Fibroblast of skin of right quadriceps (primary cell): ENCODE data around the gene MAZ.
"Not testable (repeated sequence)": the region's sequence is repeated elsewhere in the genome, so short reads cannot be mapped to it uniquely, and the experiment has no call there.

Experiments used
- DNase-seq: peaks from one replicate; pipeline ENCODE4 v3.0.0-alpha.2; 2013

Gene MAZ

DNA sequence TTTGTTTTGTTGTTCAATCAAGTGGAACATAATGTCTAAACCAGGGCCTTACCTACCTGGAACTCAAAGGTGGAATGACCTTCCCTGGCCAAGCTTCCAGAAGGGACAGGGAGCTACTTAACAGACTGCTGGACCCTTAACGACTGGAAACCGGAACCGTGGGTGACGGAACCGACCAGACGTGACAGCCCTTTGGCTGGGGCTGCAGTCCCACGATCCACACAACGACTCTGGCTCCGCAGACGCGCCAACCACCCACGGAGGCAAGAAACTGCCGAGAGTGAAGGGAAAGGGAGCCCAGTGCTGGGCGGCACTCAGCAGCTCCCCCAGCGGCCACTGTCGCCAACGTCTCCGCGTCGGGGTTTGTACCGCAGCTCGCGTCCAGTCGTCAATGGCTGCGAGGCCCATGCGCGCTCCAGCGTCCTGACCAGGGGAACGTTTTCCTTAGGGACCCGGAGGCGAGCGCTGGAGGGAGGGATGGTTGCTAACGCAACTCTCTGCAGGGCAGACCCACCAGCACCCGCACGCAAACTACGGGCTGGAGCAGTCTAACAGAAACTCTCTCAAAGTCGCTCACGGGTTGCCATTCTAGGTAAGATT, 21.3 kb upstream of the MAZ start:
- peak; percentile 58 for DNase-seq

DNA sequence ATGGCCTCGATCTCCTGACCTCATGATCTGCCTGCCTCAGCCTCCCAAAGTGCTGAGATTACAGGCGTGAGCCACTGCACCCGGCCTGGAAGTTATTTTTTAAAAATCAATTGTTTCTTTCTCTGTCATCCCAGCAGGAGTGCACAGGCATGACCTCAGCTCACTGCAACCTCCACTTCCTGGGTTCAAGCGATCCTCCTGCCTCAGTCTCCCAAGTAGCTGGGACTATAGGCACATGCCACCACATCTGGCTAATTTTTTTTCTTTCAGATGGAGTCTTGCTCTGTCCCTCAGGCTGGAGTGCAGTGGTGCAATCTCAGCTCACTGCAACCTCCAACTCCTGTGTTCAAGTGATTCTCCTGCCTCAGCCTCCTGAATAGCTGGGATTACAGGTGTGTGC, 19.2 kb upstream of the MAZ start:
- not testable (repeated sequence) for DNase-seq

DNA sequence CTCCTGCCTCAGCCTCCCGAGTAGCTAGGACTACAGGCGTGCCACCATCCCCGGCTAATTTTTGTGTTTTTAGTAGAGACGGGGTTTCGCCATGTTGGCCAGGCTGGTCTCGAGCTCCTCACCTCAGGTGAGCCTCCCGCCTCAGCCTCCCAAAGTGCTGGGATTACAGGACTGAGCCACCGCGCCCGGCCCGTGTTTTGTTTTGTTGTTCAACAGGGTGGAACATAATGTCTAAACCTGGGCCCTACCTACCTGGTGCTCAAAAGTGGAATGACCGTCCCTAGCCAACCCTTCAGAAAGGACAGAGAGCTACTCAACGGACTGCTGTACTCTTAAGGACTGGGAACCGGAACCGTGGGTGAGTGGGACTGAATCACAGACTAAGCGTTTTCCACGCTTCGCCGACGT, 16.6 kb upstream of the MAZ start:
- no peak for DNase-seq

DNA sequence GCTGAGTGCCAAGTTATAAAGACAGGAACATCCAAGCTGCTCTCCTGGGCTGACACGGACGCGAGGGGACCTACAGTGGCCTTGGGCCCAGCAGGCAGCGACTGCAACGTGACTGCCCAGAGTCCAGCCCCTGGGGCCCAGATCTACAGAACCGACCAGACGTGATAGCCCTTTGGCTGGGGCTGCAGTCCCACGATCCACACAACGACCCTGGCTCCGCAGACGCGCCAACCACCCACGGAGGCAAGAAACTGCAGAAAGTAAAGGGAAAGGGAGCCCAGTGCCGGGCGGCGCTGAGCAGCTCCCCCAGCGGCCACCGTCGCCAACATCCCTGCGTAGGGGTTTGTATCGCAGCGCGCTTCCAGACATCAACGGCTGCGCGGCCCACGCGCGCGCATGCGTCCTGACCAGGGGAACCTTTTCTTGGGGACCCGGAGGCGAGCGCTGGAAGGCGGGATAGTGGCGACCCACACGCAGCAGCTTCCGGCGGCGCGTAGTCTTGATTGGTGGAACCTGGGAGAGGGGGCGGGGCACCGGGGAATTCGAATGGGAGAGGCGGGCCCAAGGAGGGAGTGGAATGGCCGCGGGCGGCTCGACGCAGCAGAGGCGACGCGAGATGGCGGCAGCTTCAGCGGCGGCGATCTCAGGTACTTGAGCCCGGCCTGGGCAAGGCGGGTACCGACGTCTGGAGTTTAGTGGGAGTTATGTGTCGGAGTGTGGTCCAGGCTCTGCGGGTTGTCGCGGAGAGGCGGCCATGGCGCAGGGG, 16.0 kb upstream of the MAZ start, which contains the start of gene KIF22:
Gene KIF22, plus strand, starts transcription at position 569 of the 766 bp plus-strand sequence. Its CDS starts 9 bp downstream, at position 578.
- DNase-seq: peak; percentile 99

DNA sequence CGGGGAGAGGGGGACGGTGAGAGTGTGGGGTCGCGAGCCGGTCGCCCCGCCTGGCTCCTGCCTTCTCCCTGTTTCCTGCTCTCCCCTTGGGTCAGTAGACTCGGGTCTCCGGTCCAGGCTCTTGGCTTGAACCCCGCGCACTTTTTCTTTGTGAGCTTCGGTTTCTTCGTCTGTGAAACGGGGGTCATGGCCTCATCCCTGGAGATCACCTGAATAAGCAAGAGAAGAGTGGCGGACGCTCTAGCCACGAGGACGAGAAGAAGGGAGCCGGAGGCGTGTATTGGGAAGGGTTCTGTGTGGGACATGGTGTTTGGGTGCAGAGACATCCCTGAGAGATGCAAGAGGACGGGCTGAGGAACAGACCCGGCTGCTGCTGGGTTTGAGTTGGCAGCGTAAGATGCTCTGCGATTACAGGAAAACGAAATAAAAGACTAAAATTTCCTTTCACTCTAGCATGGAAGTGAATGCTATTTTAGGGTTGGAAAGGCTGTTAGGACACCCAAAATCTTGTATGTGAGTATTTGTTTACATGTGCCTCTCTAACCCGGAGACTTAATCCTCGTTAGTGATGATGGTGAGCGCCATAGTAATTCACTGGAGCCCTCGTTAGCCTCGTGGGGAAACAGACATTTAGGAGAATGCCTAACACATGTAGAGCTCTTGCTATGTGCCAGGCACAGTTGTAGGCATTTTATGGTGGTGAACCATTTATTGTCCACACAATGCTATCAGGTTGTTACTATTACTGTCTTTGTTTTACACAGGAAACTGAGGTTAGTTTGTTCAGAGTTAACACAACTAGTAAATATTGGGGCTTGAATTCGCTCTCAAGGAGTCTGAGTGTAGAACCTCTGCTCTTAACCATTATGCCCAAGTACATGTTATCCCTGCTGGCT, 15.1 kb upstream of the MAZ start:
- DNase-seq: no peak

DNA sequence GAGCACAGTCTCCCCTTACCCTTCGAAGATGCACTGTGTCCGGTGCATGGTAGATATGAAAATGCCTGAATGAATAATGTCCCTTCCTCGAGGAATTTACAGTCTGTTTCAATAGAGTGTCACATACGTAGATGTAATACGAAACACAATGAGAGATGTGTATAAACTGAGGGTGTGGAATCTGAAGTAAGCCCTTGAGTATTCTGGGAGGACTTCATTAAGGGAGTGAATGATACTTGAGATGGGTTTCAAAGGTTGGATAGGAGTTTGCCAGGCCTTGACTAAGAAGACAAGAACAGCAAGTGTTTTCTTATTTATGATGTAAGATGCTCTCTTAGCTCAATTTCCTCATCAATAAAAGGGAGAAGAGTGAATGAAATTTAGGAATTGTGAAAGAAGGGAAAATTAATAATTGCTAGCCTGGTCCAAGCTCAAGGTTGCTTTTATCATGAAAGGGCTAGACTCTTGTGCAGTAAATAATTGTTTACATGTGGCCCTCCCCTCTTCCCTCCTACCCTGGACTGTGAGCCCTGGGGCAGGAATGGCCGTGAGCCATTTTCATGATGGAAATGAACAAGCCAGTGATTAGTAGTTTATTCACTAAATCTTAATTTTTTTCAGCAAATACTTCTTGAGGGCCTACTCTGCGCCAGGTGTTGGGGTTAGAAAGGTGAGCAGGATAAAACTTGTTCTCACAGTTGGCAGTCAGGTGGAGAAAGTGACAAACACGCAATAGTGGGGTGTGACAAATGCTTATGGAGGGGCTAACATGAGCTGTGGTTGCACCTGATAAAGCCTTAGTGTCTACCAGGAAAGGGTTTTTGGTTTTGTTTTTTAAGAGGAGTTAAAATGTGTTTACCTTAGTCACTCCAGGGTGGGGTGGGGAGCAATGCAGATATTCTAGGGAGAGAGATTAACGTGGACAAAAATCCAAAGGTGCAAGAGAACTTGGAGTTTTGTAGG, 14.2 kb upstream of the MAZ start:
- no peak for DNase-seq

DNA sequence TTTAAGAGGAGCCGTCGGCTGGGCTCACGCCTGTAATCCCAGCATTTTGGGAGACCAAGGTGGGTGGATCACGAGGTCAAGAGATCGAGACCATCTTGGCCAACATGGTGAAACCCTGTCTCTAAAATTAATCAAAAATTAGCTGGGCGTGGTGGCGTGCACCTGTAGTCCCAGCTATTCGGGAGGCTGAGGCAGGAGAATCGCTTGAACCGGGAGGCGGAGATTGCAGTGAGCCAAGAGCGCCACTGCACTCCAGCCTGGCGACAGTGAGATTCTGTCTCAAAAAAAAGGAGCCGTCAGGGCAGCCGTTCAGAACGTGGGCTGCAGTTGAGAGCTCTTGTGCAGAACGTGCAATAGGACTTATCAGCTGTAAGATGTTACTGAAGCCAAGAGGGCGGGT, 13.2 kb upstream of the MAZ start:
- DNase-seq: not testable (repeated sequence)

DNA sequence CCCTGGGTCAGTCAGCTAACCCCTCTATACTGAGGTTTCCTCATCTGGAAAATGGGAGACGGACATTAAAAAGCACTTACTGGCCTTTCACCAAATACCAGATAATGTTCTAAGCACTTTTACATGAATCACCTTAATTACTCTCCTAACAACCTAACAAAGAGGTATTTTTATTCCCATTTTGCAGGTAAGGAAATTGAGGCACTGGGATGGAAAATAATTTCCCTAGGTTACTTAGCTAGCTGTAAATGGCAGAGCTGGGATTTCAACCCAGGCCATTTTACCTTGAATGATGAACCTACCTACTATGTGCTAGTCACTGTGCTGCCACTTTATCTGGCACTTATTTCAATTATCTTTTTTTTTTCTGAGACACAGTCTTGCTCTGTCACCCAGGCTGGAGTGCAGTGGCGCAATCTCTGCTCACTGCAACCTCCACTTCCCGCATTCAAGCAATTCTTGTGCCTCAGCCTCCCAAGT, 12.1 kb upstream of the MAZ start:
- no peak for DNase-seq

DNA sequence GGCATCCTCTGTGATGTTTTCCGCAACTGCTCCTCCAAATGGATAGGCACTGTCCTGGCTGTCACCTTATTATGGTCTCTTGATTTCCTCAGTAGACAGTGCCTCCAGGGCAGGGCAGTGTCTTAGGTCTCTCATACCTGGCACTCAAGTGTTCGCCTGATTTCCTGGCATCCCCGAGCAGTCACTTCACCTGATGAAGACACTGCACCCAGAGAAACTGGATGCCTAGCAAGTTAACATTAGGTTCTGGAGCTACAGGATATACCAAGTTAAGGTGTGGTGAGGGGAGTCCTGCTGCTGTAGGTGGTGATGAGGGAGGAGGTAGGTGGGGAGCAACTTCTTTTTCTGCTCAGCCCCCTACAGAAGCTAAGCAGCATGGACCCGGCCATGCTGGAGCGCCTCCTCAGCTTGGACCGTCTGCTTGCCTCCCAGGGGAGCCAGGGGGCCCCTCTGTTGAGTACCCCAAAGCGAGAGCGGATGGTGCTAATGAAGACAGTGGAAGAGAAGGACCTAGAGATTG, 3.9 kb upstream of the MAZ start:
- no peak for DNase-seq

DNA sequence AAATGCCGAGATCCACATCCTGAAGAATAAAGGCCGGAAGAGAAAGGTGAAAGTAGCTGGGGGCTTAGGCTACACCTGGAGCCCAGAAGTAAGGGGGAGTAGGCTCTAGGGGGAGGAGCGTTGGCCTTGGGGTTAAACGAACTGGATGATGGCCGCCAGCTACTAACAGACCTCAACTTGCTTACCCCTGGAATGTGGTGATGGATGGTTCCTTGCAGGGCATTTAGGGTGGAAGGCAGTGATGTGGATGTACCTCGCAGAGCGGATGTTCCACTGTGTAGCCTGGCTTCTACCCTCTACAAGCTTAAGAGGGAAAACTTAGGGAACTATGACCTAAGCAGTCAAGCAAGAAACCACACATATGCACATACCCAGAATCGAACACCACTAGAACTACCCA, 2.3 kb upstream of the MAZ start:
- DNase-seq: no peak

DNA sequence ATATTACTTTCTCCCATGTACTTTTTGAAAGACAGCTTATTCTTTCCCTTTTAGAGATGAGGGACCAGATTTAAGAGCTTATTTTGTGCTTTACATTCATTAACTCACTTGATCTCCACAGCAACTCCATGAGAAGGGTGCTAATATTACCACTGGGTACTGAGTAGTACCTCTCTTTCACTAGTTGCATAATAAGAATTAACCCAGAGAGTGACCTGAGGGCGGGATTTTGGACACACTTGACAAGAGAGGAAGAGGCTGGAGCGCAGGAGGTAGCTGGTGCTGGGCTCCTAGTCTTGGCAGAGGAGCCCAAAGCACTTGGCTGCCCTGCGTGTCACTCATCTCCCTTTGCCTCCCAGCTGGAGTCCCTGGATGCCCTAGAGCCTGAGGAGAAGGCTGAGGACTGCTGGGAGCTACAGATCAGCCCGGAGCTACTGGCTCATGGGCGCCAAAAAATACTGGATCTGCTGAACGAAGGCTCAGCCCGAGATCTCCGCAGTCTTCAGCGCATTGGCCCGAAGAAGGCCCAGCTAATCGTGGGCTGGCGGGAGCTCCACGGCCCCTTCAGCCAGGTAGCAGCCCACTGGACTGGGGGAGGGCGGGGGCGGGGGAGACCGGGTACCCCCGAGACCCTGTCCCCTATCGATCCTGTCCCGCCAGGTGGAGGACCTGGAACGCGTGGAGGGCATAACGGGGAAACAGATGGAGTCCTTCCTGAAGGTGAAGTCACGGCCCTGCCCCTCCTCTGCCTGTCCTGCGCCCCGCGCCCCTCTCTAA, 1.7 kb upstream of the MAZ start:
- no peak for DNase-seq

DNA sequence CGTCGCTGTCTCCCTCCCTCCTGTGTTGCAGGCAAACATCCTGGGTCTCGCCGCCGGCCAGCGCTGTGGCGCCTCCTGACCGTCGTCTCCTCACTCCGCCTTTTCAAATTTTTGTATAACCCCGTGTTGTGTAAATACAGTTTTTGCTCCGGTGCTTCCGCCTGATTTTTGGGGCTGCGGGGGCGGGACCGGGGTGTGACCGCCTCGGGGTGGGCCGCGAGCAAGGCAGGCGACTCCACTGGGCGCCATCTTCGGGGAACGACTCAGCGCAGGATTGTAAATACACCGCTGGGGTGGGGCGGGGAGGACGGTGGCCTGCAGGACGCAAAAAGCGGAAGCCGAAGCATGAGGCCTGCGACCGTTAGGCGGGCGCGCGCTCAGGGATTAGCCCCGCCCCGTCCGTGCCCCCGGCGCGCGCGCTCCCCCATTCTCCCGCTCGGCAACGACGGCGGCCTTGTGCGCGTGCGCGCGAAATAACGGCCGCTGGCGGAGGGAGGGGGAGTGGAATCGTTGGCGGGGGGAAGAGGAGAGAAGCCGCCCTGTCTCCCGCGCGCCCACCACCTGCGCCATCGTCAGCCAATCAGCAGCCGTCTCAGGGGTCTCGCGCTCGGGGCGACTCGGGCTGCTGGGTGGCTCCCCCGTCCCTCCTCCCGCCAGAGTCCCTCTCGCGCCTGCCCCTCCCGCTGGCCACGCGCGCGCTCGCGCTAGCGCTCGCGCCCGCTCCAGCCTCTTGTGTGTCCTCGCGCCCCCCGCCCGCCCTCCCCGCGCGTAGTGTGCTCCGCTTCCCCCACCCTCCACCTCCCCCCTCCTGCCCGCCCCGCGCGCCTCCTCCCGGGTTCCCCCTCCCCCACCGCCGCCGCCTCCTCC, 864 bp upstream of the MAZ start:
- DNase-seq: peak; percentile 98

DNA sequence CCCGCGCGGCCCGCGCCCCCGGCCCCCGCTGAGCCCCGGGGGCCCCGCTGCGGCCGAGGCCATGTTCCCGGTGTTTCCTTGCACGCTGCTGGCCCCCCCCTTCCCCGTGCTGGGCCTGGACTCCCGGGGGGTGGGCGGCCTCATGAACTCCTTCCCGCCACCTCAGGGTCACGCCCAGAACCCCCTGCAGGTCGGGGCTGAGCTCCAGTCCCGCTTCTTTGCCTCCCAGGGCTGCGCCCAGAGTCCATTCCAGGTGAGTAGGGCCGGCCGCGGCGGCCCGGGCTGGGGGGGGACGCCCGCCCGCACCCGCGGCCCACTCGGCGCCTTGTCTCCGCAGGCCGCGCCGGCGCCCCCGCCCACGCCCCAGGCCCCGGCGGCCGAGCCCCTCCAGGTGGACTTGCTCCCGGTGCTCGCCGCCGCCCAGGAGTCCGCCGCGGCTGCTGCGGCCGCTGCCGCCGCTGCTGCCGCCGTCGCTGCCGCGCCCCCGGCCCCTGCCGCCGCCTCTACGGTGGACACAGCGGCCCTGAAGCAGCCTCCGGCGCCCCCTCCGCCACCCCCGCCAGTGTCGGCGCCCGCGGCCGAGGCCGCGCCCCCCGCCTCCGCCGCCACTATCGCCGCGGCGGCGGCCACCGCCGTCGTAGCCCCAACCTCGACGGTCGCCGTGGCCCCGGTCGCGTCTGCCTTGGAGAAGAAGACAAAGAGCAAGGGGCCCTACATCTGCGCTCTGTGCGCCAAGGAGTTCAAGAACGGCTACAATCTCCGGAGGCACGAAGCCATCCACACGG, 504 bp downstream of the MAZ start:
- peak; percentile 53 for DNase-seq

DNA sequence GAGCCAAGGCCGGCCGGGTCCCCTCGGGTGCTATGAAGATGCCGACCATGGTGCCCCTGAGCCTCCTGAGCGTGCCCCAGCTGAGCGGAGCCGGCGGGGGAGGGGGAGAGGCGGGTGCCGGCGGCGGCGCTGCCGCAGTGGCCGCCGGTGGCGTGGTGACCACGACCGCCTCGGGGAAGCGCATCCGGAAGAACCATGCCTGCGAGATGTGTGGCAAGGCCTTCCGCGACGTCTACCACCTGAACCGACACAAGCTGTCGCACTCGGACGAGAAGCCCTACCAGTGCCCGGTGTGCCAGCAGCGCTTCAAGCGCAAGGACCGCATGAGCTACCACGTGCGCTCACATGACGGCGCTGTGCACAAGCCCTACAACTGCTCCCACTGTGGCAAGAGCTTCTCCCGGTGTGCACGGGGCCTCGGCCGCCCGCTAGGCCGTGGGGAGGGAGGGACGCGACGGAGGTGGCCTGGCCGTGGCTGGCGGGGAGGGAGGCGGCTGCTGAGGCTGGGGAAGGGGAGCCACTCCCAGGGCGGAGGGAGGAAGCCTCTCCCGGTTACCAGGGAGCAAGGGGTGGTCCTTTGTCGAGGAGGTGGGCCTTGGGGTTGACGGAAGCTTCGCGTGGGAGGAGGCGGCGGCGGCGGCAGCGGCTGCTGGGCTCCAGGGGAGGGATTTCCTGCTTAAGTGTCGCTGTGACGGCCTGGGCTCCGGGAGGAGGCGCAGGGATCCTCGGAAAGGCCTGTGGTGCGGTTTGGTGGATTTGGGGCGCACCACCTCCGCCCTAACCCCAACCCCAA, 1.3 kb downstream of the MAZ start:
- peak; percentile 94 for DNase-seq

DNA sequence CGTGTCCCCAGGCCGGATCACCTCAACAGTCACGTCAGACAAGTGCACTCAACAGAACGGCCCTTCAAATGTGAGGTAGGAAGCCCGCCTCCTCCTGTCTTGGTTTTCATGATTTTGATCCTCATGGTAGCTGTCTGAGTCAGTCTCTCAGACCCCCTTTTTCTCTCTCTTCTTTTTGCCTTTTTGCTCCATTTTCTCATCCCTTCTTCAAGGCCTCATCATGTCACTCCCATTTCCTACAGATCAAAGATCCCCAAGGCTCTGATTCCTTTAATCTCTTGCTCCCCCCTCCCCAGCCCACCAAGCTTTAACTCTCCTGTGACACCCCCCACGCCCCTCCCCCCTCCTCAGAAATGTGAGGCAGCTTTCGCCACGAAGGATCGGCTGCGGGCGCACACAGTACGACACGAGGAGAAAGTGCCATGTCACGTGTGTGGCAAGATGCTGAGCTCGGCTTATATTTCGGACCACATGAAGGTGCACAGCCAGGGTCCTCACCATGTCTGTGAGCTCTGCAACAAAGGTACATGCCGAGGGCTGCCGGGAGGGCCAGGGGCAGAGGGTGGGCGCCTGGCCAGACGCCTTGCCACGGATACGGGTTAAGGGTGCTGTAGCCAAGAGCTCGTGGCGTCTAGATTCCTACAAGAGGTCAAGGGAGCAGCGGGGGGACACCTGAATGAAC, 2.0 kb downstream of the MAZ start:
- no peak for DNase-seq

DNA sequence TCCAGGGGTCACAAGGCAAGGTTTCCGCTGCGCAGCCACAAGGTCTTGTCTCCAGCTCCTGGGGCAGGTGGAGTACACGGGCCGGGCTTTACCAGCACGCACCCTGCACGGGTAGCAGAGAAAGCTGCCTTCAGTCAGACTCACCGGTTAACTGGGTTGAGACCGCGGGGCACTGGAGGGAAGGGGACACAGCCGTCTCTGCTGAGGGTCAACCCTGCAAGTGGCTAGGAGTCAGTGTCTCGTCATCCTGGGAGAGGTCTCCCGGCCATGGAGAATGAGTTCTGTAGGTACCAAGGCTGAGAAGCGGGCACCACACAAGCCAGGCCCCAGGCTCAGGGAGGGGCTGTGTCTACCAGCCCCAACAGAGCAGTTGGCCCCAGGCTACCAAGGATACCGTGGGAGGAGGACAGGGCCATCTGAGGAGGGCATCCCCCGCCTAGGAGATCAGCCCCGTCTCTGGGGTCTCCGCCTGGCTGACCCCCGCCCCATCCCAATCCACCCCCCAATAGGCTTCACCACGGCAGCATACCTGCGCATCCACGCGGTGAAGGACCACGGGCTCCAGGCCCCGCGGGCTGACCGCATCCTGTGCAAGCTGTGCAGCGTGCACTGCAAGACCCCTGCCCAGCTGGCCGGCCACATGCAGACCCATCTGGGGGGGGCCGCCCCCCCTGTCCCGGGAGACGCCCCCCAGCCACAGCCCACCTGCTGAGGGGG, 2.9 kb downstream of the MAZ start:
- DNase-seq: no peak
